ENCODE measurements around the gene LMOD3.

DNA sequence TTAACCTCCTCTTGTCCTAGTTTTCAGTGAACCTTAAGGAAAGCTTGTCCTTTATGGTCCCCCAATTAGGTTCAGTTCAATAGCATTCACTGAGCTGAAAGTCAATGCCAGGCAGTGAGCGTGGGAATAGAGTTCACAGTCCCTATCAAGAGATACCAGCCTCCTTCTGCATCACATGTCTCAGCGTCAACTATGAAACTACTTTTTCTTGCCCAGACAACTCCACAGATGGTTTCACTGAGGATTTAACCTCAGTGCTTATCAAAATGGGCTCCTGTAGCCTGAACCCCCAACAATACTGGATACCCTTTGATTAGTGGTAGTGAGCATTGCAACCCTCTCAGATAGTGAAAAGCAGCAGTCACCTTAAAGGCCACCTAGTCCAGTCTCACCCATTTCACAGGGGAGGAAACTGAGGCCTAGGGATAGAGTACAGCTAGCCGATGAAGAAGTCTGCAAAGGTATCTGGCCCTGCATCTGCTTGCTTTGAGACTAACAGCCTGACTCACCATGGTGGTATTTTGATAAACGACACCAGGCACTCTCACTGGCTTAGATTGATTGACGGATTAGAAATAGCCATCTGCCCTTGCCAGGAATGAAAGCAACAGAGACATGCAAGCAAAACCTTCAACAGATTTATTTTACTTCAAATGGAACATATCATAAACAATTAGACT, 40.7 kb downstream of the LMOD3 start:
- TF ChIP-seq, protein P1, sequence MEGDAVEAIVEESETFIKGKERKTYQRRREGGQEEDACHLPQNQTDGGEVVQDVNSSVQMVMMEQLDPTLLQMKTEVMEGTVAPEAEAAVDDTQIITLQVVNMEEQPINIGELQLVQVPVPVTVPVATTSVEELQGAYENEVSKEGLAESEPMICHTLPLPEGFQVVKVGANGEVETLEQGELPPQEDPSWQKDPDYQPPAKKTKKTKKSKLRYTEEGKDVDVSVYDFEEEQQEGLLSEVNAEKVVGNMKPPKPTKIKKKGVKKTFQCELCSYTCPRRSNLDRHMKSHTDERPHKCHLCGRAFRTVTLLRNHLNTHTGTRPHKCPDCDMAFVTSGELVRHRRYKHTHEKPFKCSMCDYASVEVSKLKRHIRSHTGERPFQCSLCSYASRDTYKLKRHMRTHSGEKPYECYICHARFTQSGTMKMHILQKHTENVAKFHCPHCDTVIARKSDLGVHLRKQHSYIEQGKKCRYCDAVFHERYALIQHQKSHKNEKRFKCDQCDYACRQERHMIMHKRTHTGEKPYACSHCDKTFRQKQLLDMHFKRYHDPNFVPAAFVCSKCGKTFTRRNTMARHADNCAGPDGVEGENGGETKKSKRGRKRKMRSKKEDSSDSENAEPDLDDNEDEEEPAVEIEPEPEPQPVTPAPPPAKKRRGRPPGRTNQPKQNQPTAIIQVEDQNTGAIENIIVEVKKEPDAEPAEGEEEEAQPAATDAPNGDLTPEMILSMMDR (IDR thresholded peaks at IDR 0.05) = no peak
- TF ChIP-seq POLR2A (IDR thresholded peaks at IDR 0.05) = no peak
